SIG-M5 treated with dmso at 0.1 percent for 504 hours (cell line): ENCODE data around the gene ACER3.
A peak's percentile ranks its signal among the peaks of the same experiment; 100 is the strongest.

Source experiments
- DNase-seq: peaks from one replicate; lab custom pipeline; 2025; ENCODE audit not compliant: unreplicated experiment; lab: John Stamatoyannopoulos, UW

Gene ACER3

DNA sequence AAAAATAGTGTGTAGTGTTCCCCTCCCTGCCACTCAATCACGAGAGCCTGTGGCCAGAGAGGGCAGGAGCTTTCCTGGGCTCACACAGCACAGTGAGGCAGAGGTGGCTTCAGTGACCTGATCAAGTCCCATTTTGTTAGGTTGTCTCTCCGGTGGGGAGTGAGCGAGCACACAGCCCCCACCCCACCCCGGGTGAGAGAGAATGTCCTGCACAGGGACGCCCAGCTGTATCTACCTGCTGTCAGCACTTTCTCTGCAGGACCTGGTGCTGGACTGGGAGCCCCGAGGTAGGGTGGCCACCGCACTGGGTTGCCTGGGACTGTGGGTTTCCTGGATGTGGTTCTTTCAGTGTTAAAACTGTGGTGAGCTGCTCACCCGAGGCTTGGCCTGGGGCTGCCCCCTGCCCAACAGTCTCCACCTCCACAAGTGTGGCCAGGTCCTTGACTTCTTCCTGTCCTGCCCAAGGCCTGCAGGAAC lies 212.2 kb downstream of the ACER3 start:
- DNase-seq, result no peak

GRCh38 chr11:77073328-77074001 lies 212.7 kb downstream of the ACER3 start:
- no peak for DNase-seq

- DNase-seq, result no peak
Observed at GRCh38 chr11:77074205-77074604, 213.5 kb downstream of the ACER3 start.

DNA sequence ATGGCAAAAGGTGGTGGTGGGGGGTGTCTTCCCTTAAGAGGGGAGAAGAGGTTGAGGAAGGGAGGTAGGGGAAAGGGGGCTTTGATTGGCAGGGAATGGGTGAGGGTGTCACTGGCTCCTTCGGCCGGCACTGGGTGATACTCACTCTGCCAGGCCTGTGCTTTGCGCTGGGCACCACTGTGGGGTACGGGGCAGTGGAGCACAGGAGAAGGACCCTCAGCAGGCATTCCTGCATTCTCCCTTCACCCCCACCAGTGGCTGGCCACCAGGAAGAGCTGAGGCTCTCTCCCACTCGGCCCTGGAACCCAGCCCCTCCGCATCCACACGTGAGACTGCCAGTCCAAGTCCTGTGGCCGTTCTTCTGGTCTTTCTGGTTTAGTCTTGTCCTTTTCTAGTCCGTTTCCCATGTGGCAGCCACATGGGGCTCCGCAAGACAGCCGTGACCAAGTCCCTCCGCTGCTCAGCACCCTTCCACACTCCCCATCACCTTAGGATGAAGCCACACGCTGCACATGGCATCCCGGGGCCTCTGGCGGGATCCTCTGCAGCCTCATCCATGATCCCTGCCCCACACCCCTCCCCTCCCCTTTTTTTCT lies 214.0 kb downstream of the ACER3 start:
- no peak for DNase-seq

- peak; percentile 14 for DNase-seq
Observed at GRCh38 chr11:77075425-77075905, 214.7 kb downstream of the ACER3 start.
